ENCODE data around the gene ARHGAP18. TPM values are rescaled to one million over a fixed set of nuclear protein-coding genes. Genes with fewer than 3 reads are reported as not detected.

ARHGAP18 gene
- total and polyA plus RNA-seq, 2 of the 13 experiments (the other 11 are each of a cell fraction or from before 2014, with no cell fraction given), result 58.2 to 115 TPM

DNA sequence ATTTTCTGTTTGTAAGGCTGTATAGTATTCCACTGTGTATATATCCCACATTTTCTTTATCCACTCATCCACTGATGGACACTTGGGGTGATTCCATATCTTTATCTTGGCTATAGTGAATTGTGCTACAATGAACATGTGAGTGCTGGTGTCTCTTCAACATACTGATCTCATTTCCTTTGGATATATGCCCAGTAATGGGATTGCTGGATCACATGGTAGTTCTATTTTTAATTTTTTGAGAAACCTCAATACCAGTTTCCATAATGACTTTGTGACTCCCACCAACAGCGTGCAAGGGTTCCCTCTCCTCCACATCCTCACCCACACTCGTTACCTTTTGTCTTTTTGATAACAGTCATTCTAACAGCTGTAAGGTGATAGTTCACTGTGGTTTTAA, 166.0 kb downstream of the ARHGAP18 start (continued):
- TF ChIP-seq ZBTB20 (CRISPR knock-in tag; IDR thresholded peaks at IDR 0.05; ENCODE audit: borderline replicate concordance, low read depth) (no peak), SIX1 (CRISPR knock-in tag; IDR thresholded peaks at IDR 0.05; ENCODE audit: borderline replicate concordance) (no peak), KLF11 (CRISPR knock-in tag; IDR thresholded peaks at IDR 0.05) (no peak), ZNF101 (CRISPR knock-in tag; IDR thresholded peaks at IDR 0.05; ENCODE audit: borderline replicate concordance, low read depth) (no peak), HNF1A (IDR thresholded peaks at IDR 0.05; ENCODE audit: low read depth) (no peak), HNF1A (CRISPR knock-in tag; IDR thresholded peaks at IDR 0.05; ENCODE audit: borderline replicate concordance) (no peak), ZNF883 (CRISPR knock-in tag; IDR thresholded peaks at IDR 0.05; ENCODE audit: not compliant biosample characterization) (no peak), RBFOX2 (IDR thresholded peaks at IDR 0.05; ENCODE audit: low read depth, low read length) (no peak), ZNF296 (CRISPR knock-in tag; conservative IDR thresholded peaks at IDR 0.05) (no peak)

GRCh38 chr6:129542705-129543104, 167.3 kb downstream of the ARHGAP18 start:
- no peak overlapping the region for H3K4me3 ChIP-seq (replicated peaks in 1 of 3; ENCODE audit: insufficient read depth in 1 of 3, low read depth in 2 of 3, low read length in 3 of 3)
- no peak for FAIRE-seq
- ChIA-PET POLR2A (no interaction called here), CTCF (ENCODE audit: low intra/inter-chr PET ratio, low total read pairs) (no interaction called here)
- H3K36me3 ChIP-seq (replicated peaks in 1 of 2; ENCODE audit: control insufficient read depth in 1 of 2, insufficient read depth in 2 of 2, low read length in 2 of 2), result peaks cover 0 to 2% of the 10 kb centered on the region in 2 experiments; a peak in 1 of 5 replicates
- no peak overlapping the region for H3K27ac ChIP-seq (ENCODE audit: extremely low read length, insufficient read depth, low read length)
- in situ Hi-C loops (cut with HindIII; ENCODE audit: extremely low pct_ligation_motif_present, low pct_unique_long_range_greater_than_20kb) (no loop called here), intact Hi-C loops (cut with micrococcal nuclease; ENCODE audit: unreplicated experiment) (no loop called here)
- no peaks in the 10 kb centered on the region for H3K79me2 ChIP-seq (ENCODE audit: insufficient read depth, low read length)
- no peak overlapping the region for H3K4me2 ChIP-seq (ENCODE audit: low read depth, low read length)
- no peak overlapping the region for H3K9ac ChIP-seq (ENCODE audit: insufficient read depth, low read depth, low read length)
- H4K20me1 ChIP-seq (ENCODE audit: insufficient read depth, low read length), result no peaks in the 10 kb centered on the region
- TF ChIP-seq NPAS2 (CRISPR knock-in tag; IDR thresholded peaks at IDR 0.05; ENCODE audit: borderline replicate concordance) (no peak), KLF11 (CRISPR knock-in tag; IDR thresholded peaks at IDR 0.05) (no peak), YEATS2 (CRISPR knock-in tag; IDR thresholded peaks at IDR 0.05; ENCODE audit: borderline replicate concordance) (no peak), CC2D1A (CRISPR knock-in tag; IDR thresholded peaks at IDR 0.05) (no peak), THAP9 (CRISPR knock-in tag; IDR thresholded peaks at IDR 0.05; ENCODE audit: borderline replicate concordance) (no peak), TEAD3 (CRISPR knock-in tag; optimal IDR thresholded peaks at IDR 0.05; ENCODE audit: borderline replicate concordance) (no peak), HDAC6 (IDR thresholded peaks at IDR 0.05; ENCODE audit: low read depth, low read length) (no peak), GFI1 (CRISPR knock-in tag; IDR thresholded peaks at IDR 0.05; ENCODE audit: borderline replicate concordance) (no peak), GTF2F1 (IDR thresholded peaks at IDR 0.05; ENCODE audit: low read length) (no peak)
- TF ChIP-seq, protein P1, sequence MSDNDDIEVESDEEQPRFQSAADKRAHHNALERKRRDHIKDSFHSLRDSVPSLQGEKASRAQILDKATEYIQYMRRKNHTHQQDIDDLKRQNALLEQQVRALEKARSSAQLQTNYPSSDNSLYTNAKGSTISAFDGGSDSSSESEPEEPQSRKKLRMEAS (IDR thresholded peaks at IDR 0.05), result no peak
- H3K4me1 ChIP-seq (ENCODE audit: insufficient read depth, low read length), result no peaks in the 10 kb centered on the region
- DNase-seq (ENCODE audit: low spot score), result no peak
- ATAC-seq, result no peak
- no peaks in the 10 kb centered on the region for H3K27me3 ChIP-seq (ENCODE audit: control insufficient read depth in 1 of 2, insufficient read depth in 2 of 2, low read length in 2 of 2)
- H2AFZ ChIP-seq (ENCODE audit: low read length), result no peak overlapping the region
- no TSS peak for BruUV-seq (replicated peaks)
- 65% methylated on average over 2 of the region's 2 CpGs for WGBS (ENCODE audit: low lambda C conversion rate)
- H3K9me3 ChIP-seq (ENCODE audit: low read length), result no peaks in the 10 kb centered on the region
